ENCODE measurements around the gene PLXNB3. TPM values are rescaled to one million over a fixed set of nuclear protein-coding genes. Genes with fewer than 3 reads are reported as not detected.

PLXNB3 gene
- total RNA-seq (2022): 0.16 TPM in 1 of 2 replicates, not detected in the other
- Bru-seq, nascent RNA: percentile 6 among the genes with signal in this experiment
- not detected for BruChase-seq, experiment 1, labeled RNA remaining after a 2-hour chase
- BruChase-seq, experiment 2, labeled RNA remaining after a 6-hour chase: not detected
- long read RNA-seq: 0 reads

DNA sequence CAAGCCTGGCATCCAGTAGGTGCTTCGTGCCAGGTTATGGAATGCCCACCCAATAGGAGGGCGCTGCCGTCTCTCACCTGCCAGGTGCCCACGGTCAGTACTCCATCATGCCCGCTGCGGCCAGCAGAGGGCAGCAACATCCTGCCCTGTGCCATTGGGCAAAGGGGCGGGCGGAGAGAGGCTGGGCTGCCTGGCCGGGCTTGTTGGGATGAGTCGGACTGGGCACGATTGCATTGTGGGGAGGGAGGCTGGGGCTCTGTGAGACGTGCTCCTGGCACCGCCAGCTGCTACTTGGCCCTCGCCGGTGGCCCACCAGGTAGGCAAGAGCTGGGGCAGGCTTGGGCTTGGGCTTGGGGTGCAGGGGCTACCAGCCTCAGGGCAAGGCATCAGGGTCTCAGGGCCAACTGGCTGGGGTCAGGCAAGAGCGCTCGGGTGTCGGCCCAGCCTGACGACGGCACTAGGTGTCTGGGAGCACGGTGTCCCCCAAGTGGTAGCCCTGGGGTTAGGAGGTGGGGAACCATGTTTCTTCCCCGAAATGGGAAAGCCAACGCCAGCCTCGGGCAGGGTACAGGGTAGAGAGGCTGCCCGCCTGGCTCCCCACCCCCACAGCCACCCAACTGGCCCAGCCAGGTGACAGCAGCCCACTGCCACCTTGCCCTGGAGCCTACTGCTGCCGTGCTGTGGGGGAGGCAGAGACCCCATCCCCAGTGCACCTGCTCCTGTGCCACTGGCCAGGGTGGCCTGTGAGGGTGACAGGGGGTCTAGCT, at the start of gene PLXNB3:
Gene PLXNB3 (plus strand): TSS at position 261 of the 767 bp plus-strand sequence. CDS start 1,287 bp downstream, outside the sequence.
- ChIA-PET POLR2A (no interaction called here), CTCF (no interaction called here)
- Histone ChIP-seq H3K36me3 (ENCODE audit: control insufficient read depth, insufficient read depth, low read length) (no peaks in the 10 kb centered on the region), H3K4me1 (no peaks in the 10 kb centered on the region), H3K9me3 (no peaks in the 10 kb centered on the region), H3K4me3 (ENCODE audit: low read depth, low read length) (no peak within 1 kb of the TSS), H3K27me3 (replicated peaks; ENCODE audit: control insufficient read depth, insufficient read depth, low read length) (no peaks in the 10 kb centered on the region)
- H3K9me3 Mint-ChIP-seq (ENCODE audit: unreplicated experiment): no peaks in the 10 kb centered on the region
- peak; percentile 66 to 75 for DNase-seq
- no peaks in the 10 kb centered on the region for H3K4me1 Mint-ChIP-seq (ENCODE audit: low read depth, unreplicated experiment)
- BruUV-seq (replicated peaks): no TSS peak
- H3K27me3 Mint-ChIP-seq (ENCODE audit: insufficient read depth, unreplicated experiment): no peaks in the 10 kb centered on the region
- no peak within 1 kb of the TSS for H3K4me3 Mint-ChIP-seq (ENCODE audit: unreplicated experiment)
- peak; percentile 58 to 75 for TF ChIP-seq CTCF (IDR thresholded peaks at IDR 0.05; ENCODE audit: insufficient read depth in 1 of 2, low read depth in 1 of 2, low read length in 1 of 2, severe bottlenecking in 1 of 2, unreplicated experiment in 1 of 2)
- peaks cover 4% of the 10 kb centered on the region for H3K36me3 Mint-ChIP-seq (ENCODE audit: insufficient read depth, unreplicated experiment)
- no peak within 1 kb of the TSS for H3K27ac Mint-ChIP-seq (ENCODE audit: unreplicated experiment)
- intact Hi-C loops (cut with micrococcal nuclease; ENCODE audit: unreplicated experiment): loop anchor here (1.0 kb wide), 2 partner anchors 160 to 183 kb away; no protein-coding TSS in a partner anchor

GRCh38 chrX:153714256-153714655, 49.8 kb upstream of the PLXNB3 start:
- ChIA-PET POLR2A (no interaction called here), CTCF (no interaction called here)
- BruUV-seq (replicated peaks): no TSS peak
- H3K27ac Mint-ChIP-seq (ENCODE audit: unreplicated experiment): no peak overlapping the region
- no peak overlapping the region for H3K4me3 ChIP-seq (ENCODE audit: low read depth, low read length)
- H3K27me3 Mint-ChIP-seq (ENCODE audit: insufficient read depth, unreplicated experiment): no peaks in the 10 kb centered on the region
- H3K4me3 Mint-ChIP-seq (ENCODE audit: unreplicated experiment): no peak overlapping the region
- intact Hi-C loops (cut with micrococcal nuclease; ENCODE audit: unreplicated experiment): no loop called here
- no peaks in the 10 kb centered on the region for H3K36me3 ChIP-seq (ENCODE audit: control insufficient read depth, insufficient read depth, low read length)
- no peaks in the 10 kb centered on the region for H3K27me3 ChIP-seq (replicated peaks; ENCODE audit: control insufficient read depth, insufficient read depth, low read length)
- H3K4me1 ChIP-seq: no peaks in the 10 kb centered on the region
- DNase-seq: no peak
- peaks cover 8% of the 10 kb centered on the region for H3K4me1 Mint-ChIP-seq (ENCODE audit: low read depth, unreplicated experiment)
- H3K36me3 Mint-ChIP-seq (ENCODE audit: insufficient read depth, unreplicated experiment): peaks cover 33% of the 10 kb centered on the region
- no peaks in the 10 kb centered on the region for H3K9me3 ChIP-seq
- H3K9me3 Mint-ChIP-seq (ENCODE audit: unreplicated experiment): no peaks in the 10 kb centered on the region
- no peak for TF ChIP-seq CTCF (IDR thresholded peaks at IDR 0.05; ENCODE audit: insufficient read depth in 1 of 2, low read depth in 1 of 2, low read length in 1 of 2, severe bottlenecking in 1 of 2, unreplicated experiment in 1 of 2)

DNA sequence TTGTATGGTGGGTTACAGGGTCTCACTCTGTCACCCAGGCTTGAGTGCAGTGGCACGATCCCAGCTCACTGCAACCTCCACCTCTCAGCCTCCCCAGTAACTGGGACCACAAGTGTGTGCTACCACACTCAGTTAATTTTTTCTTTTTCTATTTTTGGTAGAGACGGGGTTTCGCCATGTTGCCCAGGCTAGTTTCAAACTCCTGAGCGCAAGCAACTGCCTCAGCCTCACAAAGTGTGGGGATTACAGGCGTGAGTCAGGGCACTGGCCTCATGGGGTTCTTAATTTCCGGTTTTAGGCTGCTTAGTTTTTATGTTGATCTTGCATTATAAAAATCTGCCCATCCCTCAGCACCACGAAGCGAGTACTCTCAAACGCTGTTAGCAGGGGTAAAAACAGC, 46.6 kb upstream of the PLXNB3 start:
- Histone ChIP-seq H3K27me3 (replicated peaks; ENCODE audit: control insufficient read depth, insufficient read depth, low read length) (no peaks in the 10 kb centered on the region), H3K4me1 (peaks cover 2% of the 10 kb centered on the region), H3K36me3 (ENCODE audit: control insufficient read depth, insufficient read depth, low read length) (no peaks in the 10 kb centered on the region), H3K9me3 (no peaks in the 10 kb centered on the region), H3K4me3 (ENCODE audit: low read depth, low read length) (no peak overlapping the region)
- Mint-ChIP-seq H3K9me3 (ENCODE audit: unreplicated experiment) (no peaks in the 10 kb centered on the region), H3K4me1 (ENCODE audit: low read depth, unreplicated experiment) (no peaks in the 10 kb centered on the region), H3K27me3 (ENCODE audit: insufficient read depth, unreplicated experiment) (no peaks in the 10 kb centered on the region), H3K27ac (ENCODE audit: unreplicated experiment) (no peak overlapping the region), H3K36me3 (ENCODE audit: insufficient read depth, unreplicated experiment) (peaks cover 46% of the 10 kb centered on the region), H3K4me3 (ENCODE audit: unreplicated experiment) (no peak overlapping the region)
- no peak for DNase-seq
- no peak for TF ChIP-seq CTCF (IDR thresholded peaks at IDR 0.05; ENCODE audit: insufficient read depth in 1 of 2, low read depth in 1 of 2, low read length in 1 of 2, severe bottlenecking in 1 of 2, unreplicated experiment in 1 of 2)
- CTCF ChIA-PET: no interaction called here
- no TSS peak for BruUV-seq (replicated peaks)
- POLR2A ChIA-PET: no interaction called here
- intact Hi-C loops (cut with micrococcal nuclease; ENCODE audit: unreplicated experiment): no loop called here
